Stimulated activated CD8-positive, alpha-beta memory T cell treated with anti-CD3 and anti-CD28 coated beads, Interleukin-7, amount 100 ng/mL, for 1 hour (primary cell): ENCODE measurements around the gene ADAMTSL3.

Source experiments
- DNase-seq, 2 donors: peaks; one replicate each; pipeline ENCODE4 v3.0.0-alpha.2; 2020; ENCODE audit warnings: low read depth in 2 of 2

The ADAMTSL3 gene

GRCh38 chr15:83653639-83654378 is at the start of gene ADAMTSL3:
Gene ADAMTSL3, plus strand, starts transcription at chr15:83654123. Its CDS starts 1,639 bp downstream, at chr15:83655762.
- DNase-seq: no peak

GRCh38 chr15:83604549-83604948 is 49.4 kb upstream of the ADAMTSL3 start:
- DNase-seq: no peak

- no peak for DNase-seq
These were observed 48.6 kb upstream of the ADAMTSL3 start for GRCh38 chr15:83605111-83605945.

GRCh38 chr15:83610132-83610531 is 43.8 kb upstream of the ADAMTSL3 start:
- no peak for DNase-seq

GRCh38 chr15:83610901-83611685 is 42.8 kb upstream of the ADAMTSL3 start:
- no peak for DNase-seq

GRCh38 chr15:83612226-83612625 is 41.7 kb upstream of the ADAMTSL3 start:
- DNase-seq: no peak

GRCh38 chr15:83612898-83613635 is 40.9 kb upstream of the ADAMTSL3 start:
- no peak for DNase-seq

- no peak for DNase-seq
These were observed 40.2 kb upstream of the ADAMTSL3 start for GRCh38 chr15:83613714-83614113.

- DNase-seq: no peak
These were observed 37.1 kb upstream of the ADAMTSL3 start for GRCh38 chr15:83616840-83617239.

- no peak for DNase-seq
These were observed 27.6 kb upstream of the ADAMTSL3 start for GRCh38 chr15:83626171-83626802.

- DNase-seq: no peak
These were observed 22.4 kb upstream of the ADAMTSL3 start for GRCh38 chr15:83631534-83631933.

GRCh38 chr15:83643201-83643600 is 10.7 kb upstream of the ADAMTSL3 start:
- no peak for DNase-seq

GRCh38 chr15:83644439-83644838 is 9.5 kb upstream of the ADAMTSL3 start:
- no peak for DNase-seq

- no peak for DNase-seq
These were observed 3.1 kb upstream of the ADAMTSL3 start for GRCh38 chr15:83650831-83651230.

- no peak for DNase-seq
These were observed 2.4 kb upstream of the ADAMTSL3 start for GRCh38 chr15:83651541-83651940.

GRCh38 chr15:83652626-83653204 is 1.2 kb upstream of the ADAMTSL3 start:
- no peak for DNase-seq

GRCh38 chr15:83653288-83653638 is 660 bp upstream of the ADAMTSL3 start:
- no peak for DNase-seq

- no peak for DNase-seq
These were observed 685 bp downstream of the ADAMTSL3 start for GRCh38 chr15:83654379-83655236.

GRCh38 chr15:83655237-83655616 is 1.3 kb downstream of the ADAMTSL3 start:
- DNase-seq: no peak

GRCh38 chr15:83656192-83656591 is 2.3 kb downstream of the ADAMTSL3 start:
- DNase-seq: no peak
